HG03280 (cell line): Measurements from ENCODE around the gene KIF1B.
A peak's percentile ranks its signal among the peaks of the same experiment; 100 is the strongest.
"Not testable (repeated sequence)": the region's sequence is repeated elsewhere in the genome, so short reads cannot be mapped to it uniquely, and the experiment has no call there.

ENCODE experiments used
- ATAC-seq: cut with Tn5 transposase; IDR thresholded peaks from one replicate; pipeline ENCODE4 v1.9.1; 2021; ENCODE audit warnings: mild to moderate bottlenecking, moderate library complexity; ENCODE audit not compliant: unreplicated experiment

The KIF1B gene

DNA sequence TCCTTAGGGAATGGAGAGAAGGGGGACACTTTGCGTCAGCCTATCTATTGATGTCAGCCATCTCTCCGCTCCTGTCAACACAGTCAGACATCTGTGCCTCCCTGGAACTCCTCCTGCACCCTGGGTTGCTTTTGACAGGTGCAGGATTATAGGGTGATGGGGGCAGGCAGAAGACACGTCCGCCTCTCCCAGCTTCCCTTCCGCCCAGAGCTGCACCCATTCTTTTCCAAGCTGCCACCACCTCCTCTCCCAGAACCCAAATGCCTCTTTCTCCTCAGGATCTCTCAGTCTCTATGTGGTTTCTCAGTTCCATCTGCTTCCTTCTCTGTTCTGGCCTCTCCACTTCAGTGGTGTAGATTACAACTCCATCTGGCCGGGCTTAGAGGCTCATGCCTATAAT, 17.1 kb upstream of the KIF1B start:
- ATAC-seq = no peak

DNA sequence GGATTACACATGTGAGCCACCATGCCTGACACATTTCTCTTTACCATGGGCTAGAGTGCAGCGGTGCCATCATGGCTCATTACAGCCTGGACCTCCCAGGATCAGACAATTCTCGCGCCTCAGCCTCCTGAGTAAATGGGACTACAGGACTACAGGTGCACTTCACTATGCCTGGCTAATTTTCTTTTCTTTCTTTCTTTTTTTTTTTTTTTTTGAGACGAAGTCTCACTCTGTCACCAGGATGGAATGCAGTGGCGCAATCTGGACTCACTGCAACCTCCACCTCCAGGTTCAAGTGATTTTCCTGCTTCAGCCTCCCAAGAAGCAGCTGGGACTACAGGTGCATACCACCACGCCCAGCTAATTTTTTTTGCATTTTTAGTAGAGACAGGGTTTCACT, 14.8 kb upstream of the KIF1B start:
- ATAC-seq = no peak

DNA sequence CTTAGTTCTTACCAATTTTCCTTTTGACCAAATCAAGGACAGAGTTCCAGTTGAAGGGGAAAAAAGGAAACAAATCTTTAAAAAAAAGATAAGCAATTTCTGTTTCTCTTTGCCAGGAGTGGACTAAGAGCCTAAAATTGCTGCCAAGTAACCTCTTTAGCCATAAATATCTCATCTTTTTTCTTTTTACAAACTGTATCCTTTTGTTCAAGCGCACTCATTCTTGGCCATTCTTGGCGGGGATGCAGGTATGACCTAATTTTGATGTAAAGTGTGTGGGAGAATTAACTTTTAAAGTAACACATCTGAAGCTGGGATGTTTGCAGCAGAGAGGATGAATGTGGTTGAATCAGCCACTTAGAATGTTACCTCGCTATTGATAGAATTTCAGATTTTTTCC, 13.4 kb upstream of the KIF1B start:
- no peak for ATAC-seq

DNA sequence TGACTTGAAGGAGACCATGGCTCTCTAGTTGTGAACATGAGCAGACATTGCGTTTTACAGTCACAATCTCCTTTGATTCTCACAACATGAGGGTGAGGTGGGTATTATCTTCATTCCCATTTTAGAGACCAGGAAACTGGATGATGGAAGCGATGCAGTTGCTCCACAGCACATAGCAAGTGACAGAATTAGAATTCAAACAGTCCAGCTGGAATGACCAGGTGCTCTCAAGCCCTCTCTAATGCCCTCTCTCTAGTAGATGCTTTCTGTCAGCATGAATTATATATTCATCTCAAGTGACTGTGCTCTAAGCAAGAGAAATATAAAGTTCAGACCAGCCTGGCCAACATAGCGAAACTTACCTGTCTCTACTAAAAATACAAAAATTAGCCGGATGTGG, 9.8 kb upstream of the KIF1B start:
- no peak for ATAC-seq

DNA sequence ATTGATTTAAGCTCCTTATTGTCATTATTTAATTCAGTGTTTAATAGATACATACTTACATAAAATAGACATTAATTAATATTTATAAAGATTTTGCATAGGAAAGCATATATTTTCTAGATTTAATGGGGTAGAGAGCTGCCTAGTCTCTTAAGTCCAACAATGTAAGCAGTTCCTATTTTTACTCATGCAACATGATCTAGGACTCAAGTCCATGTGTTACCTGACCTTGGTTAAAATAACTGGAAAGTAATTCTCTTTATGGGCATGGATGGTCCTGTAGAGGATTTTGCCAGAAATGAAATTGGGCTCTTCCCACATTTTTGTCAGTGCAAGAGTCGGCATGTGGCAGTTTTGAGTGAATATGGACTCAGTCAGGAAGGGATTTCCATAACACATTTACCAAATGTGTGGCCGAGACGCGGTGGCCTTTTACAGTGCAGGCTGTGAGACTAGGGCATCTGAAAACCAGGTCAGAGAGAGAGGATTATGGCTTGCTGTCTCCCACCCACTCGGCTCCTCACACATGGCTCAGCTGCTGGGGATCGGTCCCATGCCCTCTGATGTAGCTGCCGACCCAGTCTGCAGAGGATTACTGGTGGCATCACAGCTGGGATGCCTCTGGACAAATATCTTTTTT, 6.2 kb upstream of the KIF1B start:
- ATAC-seq = no peak

DNA sequence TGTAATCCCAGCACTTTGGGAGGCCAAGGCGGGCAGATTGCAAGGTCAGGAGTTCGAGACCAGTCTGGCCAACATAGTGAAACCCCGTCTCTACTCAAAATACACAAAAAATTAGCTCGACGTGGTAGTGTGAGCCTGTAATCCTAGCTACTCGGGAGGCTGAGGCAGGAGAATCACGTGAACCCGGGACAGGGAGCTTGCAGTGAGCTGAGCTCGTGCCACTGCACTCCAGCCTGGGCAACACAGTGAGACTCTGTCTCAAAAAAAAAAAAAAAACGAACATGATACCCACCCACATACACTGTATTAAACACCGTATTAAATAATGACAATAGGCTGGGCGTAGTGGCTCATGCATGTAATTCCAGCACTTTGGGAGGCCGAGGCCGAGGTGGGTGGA, 5.2 kb upstream of the KIF1B start:
- not testable (repeated sequence) for ATAC-seq

DNA sequence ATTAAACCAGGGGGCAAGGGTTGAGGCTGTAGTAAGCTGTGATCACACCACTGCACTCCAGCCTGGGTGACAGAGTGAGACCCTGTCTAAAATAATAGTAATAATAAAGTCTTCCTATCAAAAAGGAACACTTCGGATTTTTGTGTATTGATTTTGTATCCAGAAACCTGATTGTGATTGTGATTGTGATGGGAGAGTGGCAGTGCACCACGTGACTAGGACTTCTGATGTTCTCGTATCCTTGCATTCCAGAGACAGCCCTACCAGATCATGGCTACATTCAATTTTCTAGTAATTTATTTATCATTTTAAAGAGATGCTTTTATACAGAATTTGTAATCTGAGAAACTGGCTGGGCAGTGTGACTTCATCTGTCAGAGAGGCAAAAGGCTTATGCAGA, 2.6 kb upstream of the KIF1B start:
- ATAC-seq = no peak

DNA sequence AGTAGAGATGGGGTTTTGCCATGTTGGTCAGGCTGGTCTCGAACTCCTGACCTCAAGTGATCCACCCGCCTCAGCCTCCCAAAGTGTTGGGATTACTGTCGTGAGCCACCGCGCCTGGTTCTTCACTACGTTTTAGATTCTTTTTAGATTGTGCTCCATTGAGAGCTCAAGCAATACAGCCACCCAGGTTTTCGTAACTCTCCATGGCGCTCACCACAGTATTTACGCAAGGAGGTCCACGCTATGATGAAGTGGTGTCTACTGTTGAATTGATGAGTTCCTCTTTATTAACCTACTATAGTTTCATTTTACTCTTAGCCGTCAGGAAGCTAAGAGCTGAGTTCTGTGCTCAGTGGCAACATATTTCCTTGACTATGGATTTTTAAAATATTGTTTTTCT, 1.8 kb upstream of the KIF1B start:
- ATAC-seq = no peak

DNA sequence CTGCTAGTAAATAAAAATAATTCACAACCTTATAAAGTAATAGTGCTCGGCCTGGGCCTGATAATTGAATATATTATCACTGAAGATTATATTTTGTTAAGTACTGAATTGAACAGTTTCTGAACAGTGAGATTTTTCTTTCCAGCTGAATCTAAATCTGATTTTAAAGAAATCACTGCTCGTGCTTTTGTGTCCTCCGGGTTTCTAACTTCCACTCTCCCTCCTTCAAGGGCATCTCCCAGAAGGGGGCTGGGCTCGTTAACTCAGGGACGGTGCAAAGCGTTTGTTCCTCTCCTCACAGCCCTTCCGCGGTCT, 823 bp upstream of the KIF1B start:
- ATAC-seq = no peak

DNA sequence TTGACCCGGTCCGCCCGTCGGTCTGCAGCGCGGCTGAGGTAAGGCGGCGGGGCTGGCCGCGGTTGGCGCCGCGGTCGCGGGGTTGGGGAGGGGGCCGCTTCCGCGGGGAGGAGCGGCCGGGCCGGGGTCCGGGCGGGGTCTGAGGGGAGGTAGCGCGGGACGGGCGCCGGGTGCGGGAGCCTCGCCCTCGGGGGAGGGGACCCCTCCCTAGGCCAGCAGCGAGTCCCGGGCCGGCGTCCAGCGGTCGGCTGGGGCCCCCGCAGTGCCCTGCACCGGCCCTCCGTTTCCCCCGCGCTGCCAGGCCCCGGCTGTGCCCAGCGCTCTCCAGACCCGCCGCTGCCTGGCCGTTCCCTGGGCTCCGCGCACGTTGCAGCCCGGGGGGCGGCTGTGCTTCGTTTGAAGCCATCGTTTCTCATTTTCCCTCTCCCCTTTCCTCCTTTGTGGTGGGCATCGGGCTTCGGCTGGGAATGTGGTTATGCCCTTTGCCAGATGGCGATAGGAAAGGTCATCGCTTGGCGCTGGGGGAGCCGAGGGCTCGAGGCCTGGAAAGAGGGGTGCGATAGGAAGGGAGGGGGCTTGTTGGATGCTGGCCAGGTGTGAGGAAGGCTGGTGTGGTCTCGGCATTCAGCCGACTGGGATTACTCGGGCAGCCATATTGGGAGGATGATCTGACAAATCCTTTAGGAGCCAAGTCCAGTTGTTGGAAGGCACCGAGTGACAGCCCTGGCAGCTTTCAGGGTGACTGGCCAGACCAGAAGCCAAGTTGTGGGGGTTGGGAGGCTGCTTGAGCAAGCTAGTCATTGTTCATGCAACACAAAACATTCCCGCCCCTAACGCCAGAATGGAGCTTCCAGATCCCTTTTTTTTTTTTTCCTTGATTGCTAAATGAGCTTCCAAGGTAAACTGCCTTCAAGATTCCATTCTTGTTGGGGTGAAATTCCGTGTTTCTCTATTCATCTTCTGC, 753 bp downstream of the KIF1B start:
- peak; percentile 3 for ATAC-seq

DNA sequence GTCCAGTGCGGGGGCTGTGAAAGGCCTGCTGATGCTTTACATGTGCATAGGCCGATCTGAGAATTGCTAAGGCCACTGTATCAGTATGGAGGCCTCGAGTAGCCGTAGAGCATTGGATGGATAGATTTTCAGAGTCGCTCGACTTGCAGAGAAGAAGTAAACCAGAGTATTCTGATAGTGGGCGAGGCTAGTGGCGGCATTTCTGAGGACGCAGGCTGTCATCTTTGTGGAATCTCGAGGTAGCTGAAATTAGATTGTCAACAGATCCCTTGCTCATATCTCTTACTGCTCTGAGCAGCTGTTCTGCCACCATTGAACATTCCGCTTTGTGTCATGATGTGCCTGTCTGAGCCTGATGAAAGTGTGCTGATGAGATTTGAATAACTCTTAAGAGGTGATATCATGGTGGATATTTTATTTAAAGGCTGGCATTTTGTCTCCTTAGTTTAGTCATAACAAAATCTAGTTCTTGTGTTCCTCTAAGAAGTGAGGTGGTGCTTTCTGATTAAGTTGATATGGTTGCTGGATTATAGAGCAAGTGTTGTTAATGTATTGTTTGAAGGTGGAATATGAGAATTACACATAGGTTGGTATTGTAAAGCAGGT, 1.5 kb downstream of the KIF1B start:
- no peak for ATAC-seq

DNA sequence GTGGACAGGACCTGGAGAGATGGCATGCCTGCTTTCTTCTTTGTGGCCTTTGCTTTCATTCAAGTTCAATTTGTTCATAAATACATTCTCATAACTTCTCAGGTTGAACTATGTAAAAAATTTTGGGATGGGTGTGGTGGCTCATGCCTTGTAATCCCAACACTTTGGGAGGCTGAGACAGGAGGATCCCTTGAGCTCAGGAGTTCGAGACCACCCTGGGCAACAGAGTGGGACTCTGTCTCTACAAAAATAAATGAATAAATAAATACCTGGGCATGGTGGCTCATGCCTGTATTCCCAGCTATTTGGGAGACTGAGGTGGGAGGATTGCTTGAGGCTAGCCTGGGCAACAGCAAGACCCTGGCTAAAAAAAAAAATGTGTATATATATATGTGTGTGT, 2.1 kb downstream of the KIF1B start:
- ATAC-seq = no peak

DNA sequence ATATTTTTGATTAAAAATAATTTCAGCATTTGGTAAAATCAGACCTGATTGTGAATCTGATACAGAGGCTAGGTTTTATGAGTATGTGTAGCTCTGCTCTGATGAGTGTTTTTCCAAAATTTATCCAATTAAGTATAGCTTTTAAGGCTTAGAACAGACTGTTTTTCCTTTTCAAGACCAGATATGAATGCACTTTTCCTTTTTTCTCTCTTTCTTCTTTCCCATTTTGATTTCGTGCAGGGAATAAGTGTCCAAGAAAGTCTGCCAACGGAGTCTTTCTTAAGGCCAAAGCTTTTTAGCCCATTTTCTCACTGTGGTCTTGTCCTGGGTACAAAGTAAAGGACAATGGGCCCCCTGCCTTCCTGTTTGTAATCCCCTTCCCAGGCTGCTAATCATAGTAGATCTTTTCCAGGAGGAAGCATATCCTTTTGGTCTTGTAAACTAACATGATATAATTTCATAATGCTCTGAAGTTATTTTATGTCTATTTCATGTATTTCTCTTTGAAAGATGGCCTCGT, 2.9 kb downstream of the KIF1B start:
- no peak for ATAC-seq

DNA sequence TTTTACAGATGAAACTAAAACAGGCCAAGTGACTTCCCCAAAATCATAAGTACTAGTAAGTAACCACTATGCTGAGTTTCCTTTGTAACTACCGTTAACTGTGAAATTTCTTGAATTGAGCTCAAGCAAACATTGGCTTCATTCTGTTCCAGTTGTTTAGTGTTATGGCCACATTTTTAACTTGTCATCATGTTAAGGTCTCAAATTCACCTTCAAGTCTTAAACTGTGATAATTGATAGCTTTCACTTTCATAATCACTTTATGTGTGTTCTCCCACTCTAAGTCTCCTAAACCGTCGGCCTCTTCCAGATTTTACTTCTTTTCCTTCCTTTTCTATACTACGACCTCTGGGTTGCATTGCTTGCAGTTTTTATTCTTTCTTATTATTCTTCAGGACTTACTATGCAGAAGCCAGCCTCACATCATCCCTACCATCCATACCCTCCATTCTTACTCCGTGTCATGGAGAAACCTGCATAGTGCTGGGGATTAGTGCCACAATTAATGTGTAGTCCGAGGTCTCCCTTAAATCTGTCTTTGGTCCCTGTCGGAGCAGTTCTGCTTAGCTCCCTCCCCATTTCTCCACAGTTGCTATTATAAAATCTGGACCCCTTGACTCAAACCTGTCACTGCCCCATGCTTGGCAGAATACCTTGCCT, 5.8 kb downstream of the KIF1B start:
- ATAC-seq = no peak

DNA sequence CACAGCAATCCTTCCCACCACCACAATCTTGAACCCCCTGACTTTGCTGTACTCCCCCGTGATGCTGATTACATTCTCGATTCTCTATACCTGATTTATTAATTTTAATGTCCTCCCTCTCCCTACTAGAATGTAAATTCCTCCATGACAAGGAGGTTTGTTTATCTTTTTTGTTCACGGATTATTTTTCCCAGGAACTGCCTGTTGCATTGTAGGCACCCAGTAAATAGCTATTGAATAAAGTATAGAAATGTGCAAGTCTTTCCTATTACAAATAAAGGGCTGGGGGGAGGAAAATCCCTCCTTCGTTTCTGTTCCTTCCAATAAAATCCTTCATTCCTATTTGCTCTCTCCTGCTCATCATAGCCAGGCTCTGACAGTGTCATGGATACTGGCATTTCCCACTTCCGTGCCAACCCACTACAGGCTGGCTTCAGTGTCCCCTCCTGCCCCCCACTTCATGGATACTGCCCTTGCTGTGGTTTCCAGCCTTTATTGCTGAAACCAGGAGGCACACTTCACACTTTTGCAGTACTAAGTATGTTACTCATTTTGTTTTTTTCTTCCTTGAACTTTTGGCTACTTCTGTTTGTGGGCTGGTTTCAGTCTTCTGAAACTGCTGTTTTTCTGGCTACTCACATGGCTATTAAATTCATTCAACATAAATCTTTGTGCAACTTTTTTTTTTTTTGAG, 7.5 kb downstream of the KIF1B start:
- ATAC-seq = no peak

DNA sequence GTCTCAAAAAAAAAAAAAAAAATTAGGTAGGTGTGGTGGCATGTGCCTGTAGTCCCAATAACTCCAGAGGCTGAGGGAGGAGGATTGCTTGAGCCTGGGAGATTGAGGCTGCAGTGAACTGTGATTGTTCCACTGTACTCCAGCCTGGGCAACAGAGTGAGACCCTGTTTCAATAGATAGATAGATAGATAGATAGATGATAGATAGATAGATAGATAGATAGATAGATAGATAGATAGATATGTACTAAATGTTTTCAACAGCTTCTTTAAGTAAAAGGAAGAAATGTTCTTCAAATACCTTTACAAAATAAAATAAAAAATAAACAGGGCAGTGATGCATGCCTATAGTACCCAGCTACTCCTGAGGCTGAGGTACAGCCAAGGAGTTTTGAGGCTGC, 9.8 kb downstream of the KIF1B start:
- no peak for ATAC-seq

DNA sequence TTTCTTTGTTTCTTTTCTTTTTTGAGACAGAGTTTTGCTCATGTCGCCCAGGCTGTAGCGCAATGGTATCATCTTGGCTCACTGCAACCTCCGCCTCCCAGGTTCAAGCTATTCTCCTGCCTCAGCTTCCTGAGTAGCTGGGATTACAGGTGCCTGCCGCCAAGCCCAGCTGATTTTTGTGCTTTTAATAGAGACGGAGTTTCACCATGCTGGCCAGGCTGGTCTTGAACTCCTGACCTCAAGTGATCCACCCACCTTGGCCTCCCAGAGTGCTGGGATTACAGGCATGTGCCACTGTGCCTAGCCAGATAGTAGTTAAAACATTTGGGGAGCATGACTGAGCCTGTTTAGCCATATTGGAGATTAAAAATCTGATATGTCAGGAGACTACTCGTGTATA, 10.3 kb downstream of the KIF1B start:
- ATAC-seq = not testable (repeated sequence)

DNA sequence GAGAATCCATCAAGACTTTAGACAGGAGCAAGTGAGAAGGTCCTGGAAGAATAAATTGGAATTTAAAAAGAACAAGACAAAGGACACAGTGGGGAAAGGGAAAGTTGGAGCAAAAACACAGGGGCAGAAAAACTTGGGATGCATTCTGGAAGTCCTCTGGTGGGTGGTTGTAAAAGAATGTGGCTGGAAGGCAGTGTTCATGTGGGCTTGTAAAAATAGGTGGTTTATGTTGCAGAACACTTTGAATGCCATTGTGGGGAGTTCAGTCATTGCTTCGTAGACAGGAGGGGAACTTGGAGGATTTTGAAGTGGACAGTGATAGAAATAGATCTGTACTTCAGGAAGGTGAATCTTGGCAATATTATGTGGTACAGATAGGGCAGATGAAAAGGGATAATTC, 15.2 kb downstream of the KIF1B start:
- ATAC-seq = no peak

DNA sequence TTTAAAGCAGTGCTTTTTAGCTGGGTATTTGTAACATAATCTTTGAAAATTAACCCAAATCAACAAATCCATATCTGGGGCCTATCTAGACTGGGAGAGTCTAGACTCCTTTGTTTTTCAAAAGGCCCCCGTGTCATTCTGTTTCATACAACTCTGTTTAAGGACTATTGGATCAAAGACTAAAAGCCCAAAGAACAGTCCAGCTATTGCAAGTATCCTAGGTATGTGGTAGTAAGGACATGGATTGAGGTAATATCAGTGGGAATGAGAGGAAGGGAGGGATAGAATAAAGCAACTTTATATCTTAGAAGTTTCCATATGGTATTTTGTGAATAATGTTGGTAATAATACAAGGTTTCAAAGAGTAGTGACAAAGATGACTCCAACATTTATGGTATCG, 18.2 kb downstream of the KIF1B start:
- no peak for ATAC-seq

DNA sequence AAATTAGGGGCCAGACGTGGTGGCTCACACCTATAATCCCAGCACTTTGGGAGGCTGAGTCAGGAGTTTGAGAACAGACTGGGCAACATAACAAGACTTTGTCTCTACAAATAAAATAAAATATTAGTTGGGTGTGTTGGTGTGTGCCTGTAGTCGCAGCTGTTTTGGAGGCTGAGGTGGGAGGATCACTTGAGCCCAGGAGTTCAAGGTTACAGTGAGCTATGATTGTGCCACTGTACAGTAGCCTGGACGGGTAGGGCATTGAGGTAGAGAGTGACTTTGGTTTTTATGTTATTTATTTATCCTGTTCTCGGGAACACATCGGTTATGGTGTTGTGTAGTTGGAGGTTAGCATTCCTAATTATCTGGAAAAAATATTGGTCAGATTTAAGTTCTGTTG, 19.5 kb downstream of the KIF1B start:
- no peak for ATAC-seq

DNA sequence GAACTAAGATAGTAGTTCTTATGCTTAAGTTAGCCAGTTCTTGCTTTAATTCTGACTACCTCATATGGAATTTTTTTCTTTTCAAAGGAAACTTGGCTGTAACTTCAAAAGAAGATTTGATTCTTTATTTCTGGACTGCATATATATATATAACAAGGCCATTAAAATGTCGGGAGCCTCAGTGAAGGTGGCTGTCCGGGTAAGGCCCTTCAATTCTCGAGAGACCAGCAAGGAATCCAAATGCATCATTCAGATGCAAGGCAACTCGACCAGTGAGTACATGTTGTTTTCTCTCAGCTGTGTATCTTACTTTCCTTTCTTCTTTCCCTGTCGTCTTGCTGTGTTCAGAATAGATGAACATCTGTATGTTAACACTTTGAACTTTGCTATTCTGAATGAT, 21.8 kb downstream of the KIF1B start:
- no peak for ATAC-seq
